OCI-LY3 (cell line): ENCODE results near the gene SIPA1.
"Not testable (repeated sequence)": the region's sequence is repeated elsewhere in the genome, so short reads cannot be mapped to it uniquely, and the experiment has no call there.

ENCODE experiments used
- H2AFZ ChIP-seq: fragments of 200-600, 300-600 bp; shearing (Covaris generic); 2 replicates; pipeline ENCODE4 v1.6.0; 2014; ENCODE audit warnings: antibody characterized with exemption, low read depth, low read length
- H3K27ac ChIP-seq: fragments of 200-600, 300-600 bp; sonication (generic); 2 replicates; pipeline ENCODE4 v1.5.1; 2014; ENCODE audit warnings: mild to moderate bottlenecking, low read length, moderate library complexity, mixed read lengths
- H3K27me3 ChIP-seq: fragments of 200-600, 300-600 bp; sonication (generic); 2 replicates; pipeline ENCODE4 v1.6.1; 2014; ENCODE audit warnings: low read depth, low read length, mixed read lengths
- H3K36me3 ChIP-seq: fragments of 200-600, 300-600 bp; sonication (generic); replicated peaks from 2 replicates; pipeline ENCODE3; 2014; ENCODE audit warnings: low read depth, low read length, mixed read lengths
- H3K4me1 ChIP-seq: fragments of 300-600, 200-600 bp; sonication (generic); 2 replicates; pipeline ENCODE4 v1.6.1; 2014; ENCODE audit warnings: low read length, mixed read lengths
- H3K4me2 ChIP-seq: fragments of 200-600, 300-600 bp; sonication (generic); 2 replicates; pipeline ENCODE4 v1.6.1; 2014; ENCODE audit warnings: low read length, mixed read lengths
- H3K4me3 ChIP-seq: fragments of 300-600, 200-600 bp; sonication (generic); 2 replicates; pipeline ENCODE4 v1.5.1; 2014; ENCODE audit warnings: antibody characterized with exemption, mild to moderate bottlenecking, low read length, moderate library complexity
- H3K79me2 ChIP-seq: fragments of 300-600, 200-600 bp; shearing (Covaris generic); 2 replicates; pipeline ENCODE4 v1.6.1; 2014; ENCODE audit warnings: mild to moderate bottlenecking, low read length, mixed read lengths
- H3K9ac ChIP-seq: fragments of 300-600, 200-600 bp; shearing (Covaris generic); 2 replicates; pipeline ENCODE4 v1.6.0; 2014; ENCODE audit warnings: mild to moderate bottlenecking, low read length, moderate library complexity
- H3K9me3 ChIP-seq: fragments of 200-600, 300-600 bp; shearing (Covaris generic); 2 replicates; pipeline ENCODE4 v1.6.1; 2014; ENCODE audit warnings: low read length, mixed read lengths; ENCODE audit not compliant: insufficient read depth
- H4K20me1 ChIP-seq: fragments of 200-600, 300-600 bp; sonication (generic); 2 replicates; pipeline ENCODE4 v1.6.1; 2016; ENCODE audit warnings: low read length, mixed read lengths; ENCODE audit not compliant: insufficient read depth
- EZH2phosphoT487 ChIP-seq: fragments of 200-600 bp; shearing (Covaris generic); IDR thresholded peaks from 2 replicates; pipeline ENCODE4 v1.6.1; 2018; ENCODE audit warnings: antibody characterized with exemption, mixed run types, low read depth
- TF ChIP-seq, protein P1 (sequence below): fragments of 200-600, 300-600 bp; sonication (generic); IDR thresholded peaks from 2 replicates; pipeline ENCODE4 v1.5.1; 2014; ENCODE audit warnings: antibody characterized with exemption, low read length, low read depth

Gene SIPA1

DNA sequence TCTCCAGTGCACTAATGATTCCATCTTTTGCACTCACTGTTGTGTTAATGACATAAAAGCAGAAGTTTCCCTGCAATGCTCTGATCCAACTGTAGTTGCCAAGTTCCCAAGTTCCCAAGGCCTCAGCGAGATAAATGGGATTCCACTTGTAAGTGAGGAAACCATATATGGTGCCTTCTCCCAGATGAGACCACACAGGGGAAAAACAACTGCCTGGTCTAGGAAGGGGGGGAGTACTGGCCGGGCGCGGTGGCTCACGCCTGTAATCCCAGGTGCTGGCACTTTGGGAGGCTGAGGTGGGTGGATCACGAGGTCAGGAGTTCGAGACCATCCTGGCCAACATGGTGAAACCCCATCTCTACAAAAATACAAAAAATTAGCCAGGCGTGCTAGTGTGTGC, 48.1 kb downstream of the SIPA1 start:
- TF ChIP-seq, protein P1, sequence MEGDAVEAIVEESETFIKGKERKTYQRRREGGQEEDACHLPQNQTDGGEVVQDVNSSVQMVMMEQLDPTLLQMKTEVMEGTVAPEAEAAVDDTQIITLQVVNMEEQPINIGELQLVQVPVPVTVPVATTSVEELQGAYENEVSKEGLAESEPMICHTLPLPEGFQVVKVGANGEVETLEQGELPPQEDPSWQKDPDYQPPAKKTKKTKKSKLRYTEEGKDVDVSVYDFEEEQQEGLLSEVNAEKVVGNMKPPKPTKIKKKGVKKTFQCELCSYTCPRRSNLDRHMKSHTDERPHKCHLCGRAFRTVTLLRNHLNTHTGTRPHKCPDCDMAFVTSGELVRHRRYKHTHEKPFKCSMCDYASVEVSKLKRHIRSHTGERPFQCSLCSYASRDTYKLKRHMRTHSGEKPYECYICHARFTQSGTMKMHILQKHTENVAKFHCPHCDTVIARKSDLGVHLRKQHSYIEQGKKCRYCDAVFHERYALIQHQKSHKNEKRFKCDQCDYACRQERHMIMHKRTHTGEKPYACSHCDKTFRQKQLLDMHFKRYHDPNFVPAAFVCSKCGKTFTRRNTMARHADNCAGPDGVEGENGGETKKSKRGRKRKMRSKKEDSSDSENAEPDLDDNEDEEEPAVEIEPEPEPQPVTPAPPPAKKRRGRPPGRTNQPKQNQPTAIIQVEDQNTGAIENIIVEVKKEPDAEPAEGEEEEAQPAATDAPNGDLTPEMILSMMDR: no peak
- TF ChIP-seq EZH2phosphoT487: no peak
- Histone ChIP-seq H3K27ac (no peak overlapping the region), H4K20me1 (no peaks in the 10 kb centered on the region), H2AFZ (no peak overlapping the region), H3K27me3 (peaks cover 7% of the 10 kb centered on the region; the same call in 1 of the 2 replicates), H3K4me1 (no peaks in the 10 kb centered on the region), H3K36me3 (no peaks in the 10 kb centered on the region), H3K9me3 (no peaks in the 10 kb centered on the region), H3K79me2 (no peaks in the 10 kb centered on the region), H3K4me2 (no peak overlapping the region), H3K9ac (no peak overlapping the region), H3K4me3 (no peak overlapping the region)

DNA sequence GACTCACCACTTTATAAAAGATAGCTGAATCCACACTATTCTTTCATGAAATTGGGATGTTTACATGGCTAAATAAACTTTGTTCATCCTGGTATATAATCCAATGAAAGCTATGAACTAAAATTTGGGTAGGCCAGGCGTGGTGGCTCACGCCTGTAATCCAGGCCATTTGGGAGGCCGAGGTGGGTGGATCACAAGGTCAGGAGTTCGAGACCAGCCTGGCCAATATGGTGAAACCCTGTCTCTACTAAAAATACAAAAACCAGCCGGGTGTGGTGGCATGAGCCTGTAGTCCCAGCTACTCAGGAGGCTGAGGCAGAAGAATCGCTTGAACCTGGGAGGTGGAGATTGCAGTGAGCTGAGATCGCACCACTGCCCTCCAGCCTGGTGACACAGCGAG, 53.9 kb downstream of the SIPA1 start:
- not testable (repeated sequence) for H3K79me2 ChIP-seq, H4K20me1 ChIP-seq, H3K36me3 ChIP-seq, H3K9ac ChIP-seq, H3K4me1 ChIP-seq, H3K27me3 ChIP-seq, H3K4me2 ChIP-seq, H2AFZ ChIP-seq, H3K9me3 ChIP-seq, H3K4me3 ChIP-seq, H3K27ac ChIP-seq

DNA sequence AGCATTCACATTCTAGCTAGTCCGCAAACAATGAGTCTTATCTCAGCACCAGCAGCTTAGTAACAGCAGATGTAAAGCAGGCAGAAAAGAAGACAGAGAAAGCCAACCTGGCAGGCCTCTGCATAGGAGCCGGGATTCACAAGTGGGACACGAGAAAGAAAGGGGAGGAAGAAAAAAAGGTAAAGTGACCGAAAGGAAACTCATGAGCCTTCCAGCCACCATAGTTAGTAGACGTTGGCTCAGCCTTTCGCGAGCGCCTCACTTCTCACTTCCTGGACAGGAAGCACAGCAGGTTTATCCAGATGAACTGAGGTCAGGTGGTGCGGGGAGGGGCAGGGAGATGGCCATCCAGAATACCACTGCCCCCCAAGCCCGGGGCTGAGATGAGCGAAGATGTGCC, 54.5 kb downstream of the SIPA1 start:
- TF ChIP-seq, protein P1: no peak
- TF ChIP-seq EZH2phosphoT487: no peak
- Histone ChIP-seq H3K4me2 (no peak overlapping the region), H3K4me3 (no peak overlapping the region), H3K9ac (no peak overlapping the region), H3K79me2 (no peaks in the 10 kb centered on the region), H3K9me3 (no peaks in the 10 kb centered on the region), H3K36me3 (no peaks in the 10 kb centered on the region), H3K4me1 (no peaks in the 10 kb centered on the region), H2AFZ (no peak overlapping the region), H4K20me1 (no peaks in the 10 kb centered on the region), H3K27me3 (no peaks in the 10 kb centered on the region), H3K27ac (no peak overlapping the region)

DNA sequence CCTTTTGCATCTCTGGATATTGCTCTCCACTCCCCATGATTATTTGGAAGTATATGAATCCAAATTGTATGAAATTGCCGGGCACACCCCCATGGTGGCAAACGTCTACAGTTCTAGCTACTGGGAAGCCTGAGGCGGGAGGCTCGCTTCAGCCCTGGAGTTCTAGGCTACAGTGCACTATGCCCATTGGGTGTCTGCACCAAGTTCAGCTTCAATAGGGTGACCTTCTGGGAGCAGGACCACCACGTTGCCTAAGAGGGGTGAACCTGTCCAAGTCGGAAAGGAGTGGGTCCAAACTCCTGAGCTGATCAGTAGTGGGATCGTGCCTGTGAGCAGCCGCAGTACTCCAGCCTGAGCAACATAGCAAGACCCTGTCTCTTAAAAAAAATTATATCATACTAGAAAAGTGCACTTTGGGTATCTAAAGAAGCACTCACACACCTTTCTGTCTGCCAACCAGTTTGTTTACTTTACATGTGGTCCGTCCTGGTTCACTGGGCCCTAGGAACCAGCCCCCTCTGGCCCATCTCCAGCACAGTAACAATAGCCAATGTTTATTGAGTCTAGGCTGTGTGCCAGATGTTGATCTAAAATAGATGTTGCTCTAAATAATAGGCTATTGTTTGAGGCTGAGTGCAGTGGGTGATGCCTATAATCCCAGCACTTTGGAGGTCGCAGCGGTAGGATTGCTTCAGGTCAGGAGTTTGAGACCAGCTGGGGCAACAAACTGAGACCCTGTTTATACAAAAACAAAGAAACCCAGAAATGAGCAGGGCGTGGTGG, 57.7 kb downstream of the SIPA1 start:
- no peak overlapping the region for H2AFZ ChIP-seq
- H3K79me2 ChIP-seq: no peaks in the 10 kb centered on the region
- peaks cover 4% of the 10 kb centered on the region; the same call in 1 of the 2 replicates for H3K9me3 ChIP-seq
- H3K27me3 ChIP-seq: peaks cover 16% of the 10 kb centered on the region
- H3K36me3 ChIP-seq: no peaks in the 10 kb centered on the region
- no peak for TF ChIP-seq EZH2phosphoT487
- TF ChIP-seq, protein P1: no peak
- H3K4me2 ChIP-seq: no peak overlapping the region
- no peak overlapping the region for H3K4me3 ChIP-seq
- H3K9ac ChIP-seq: no peak overlapping the region
- no peaks in the 10 kb centered on the region for H3K4me1 ChIP-seq
- no peaks in the 10 kb centered on the region for H4K20me1 ChIP-seq
- no peak overlapping the region for H3K27ac ChIP-seq
